GM12864 (cell line): ENCODE data around the gene OTUD3.

ENCODE experiments used
- DNase-seq: peaks from one replicate; pipeline ENCODE4 v3.0.0-alpha.2; 2011; ENCODE audit warnings: low read depth
- H3K4me3 ChIP-seq: 2 replicates; pipeline ENCODE4 v1.5.1; 2011; ENCODE audit warnings: mild to moderate bottlenecking, low read depth, low read length, control low read depth
- CTCF ChIP-seq: IDR thresholded peaks from 2 replicates; pipeline ENCODE4 v1.5.1; 2011; ENCODE audit warnings: low read depth, mild to moderate bottlenecking, moderate library complexity, low read length, control low read depth, inconsistent platforms; ENCODE audit errors: missing control alignments

OTUD3 gene

GRCh38 chr1:19860418-19860817 lies 21.8 kb upstream of the OTUD3 start:
- no peak for DNase-seq
- TF ChIP-seq CTCF: no peak
- no peak overlapping the region for H3K4me3 ChIP-seq

GRCh38 chr1:19861034-19861433 lies 21.2 kb upstream of the OTUD3 start:
- no peak for DNase-seq
- no peak for TF ChIP-seq CTCF
- no peak overlapping the region for H3K4me3 ChIP-seq

- no peak for TF ChIP-seq CTCF
- no peak for DNase-seq
- no peak overlapping the region for H3K4me3 ChIP-seq
Observed at GRCh38 chr1:19861842-19862530, 20.2 kb upstream of the OTUD3 start.

- no peak for TF ChIP-seq CTCF
- no peak for DNase-seq
- H3K4me3 ChIP-seq: no peak overlapping the region
Observed at GRCh38 chr1:19862944-19863343, 19.3 kb upstream of the OTUD3 start.

GRCh38 chr1:19864570-19865160 lies 17.5 kb upstream of the OTUD3 start:
- no peak overlapping the region for H3K4me3 ChIP-seq
- no peak for DNase-seq
- no peak for TF ChIP-seq CTCF

- DNase-seq: no peak
Observed at GRCh38 chr1:19866029-19866428, 16.2 kb upstream of the OTUD3 start.

More at GRCh38 chr1:19866029-19866428, 16.2 kb upstream of the OTUD3 start:
- H3K4me3 ChIP-seq: no peak overlapping the region
- no peak for TF ChIP-seq CTCF
